Epithelial cell of esophagus (primary cell): ENCODE measurements around the gene PDE4DIP.
"Not testable (repeated sequence)": the region's sequence is repeated elsewhere in the genome, so short reads cannot be mapped to it uniquely, and the experiment has no call there.

Source experiments
- DNase-seq: peaks from one replicate; pipeline ENCODE4 v3.0.0; 2010; ENCODE audit warnings: low read depth
- H3K4me3 ChIP-seq: 2 replicates; pipeline ENCODE4 v1.5.1; 2011; ENCODE audit warnings: mild to moderate bottlenecking, low read length, control low read depth

PDE4DIP gene

GRCh38 chr1:148844220-148844619, at the start of gene PDE4DIP:
Gene PDE4DIP (plus strand): TSS chr1:148844428. CDS start chr1:148844775, 347 bp downstream.
- H3K4me3 ChIP-seq, DNase-seq: not testable (repeated sequence)

GRCh38 chr1:148808268-148808928, 35.8 kb upstream of the PDE4DIP start:
- not testable (repeated sequence) for DNase-seq, H3K4me3 ChIP-seq

GRCh38 chr1:148808929-148809283, 35.3 kb upstream of the PDE4DIP start:
- H3K4me3 ChIP-seq, DNase-seq: not testable (repeated sequence)

GRCh38 chr1:148822180-148822579, 22.0 kb upstream of the PDE4DIP start:
- DNase-seq, H3K4me3 ChIP-seq: not testable (repeated sequence)

GRCh38 chr1:148823822-148824221, 20.4 kb upstream of the PDE4DIP start:
- not testable (repeated sequence) for DNase-seq, H3K4me3 ChIP-seq

GRCh38 chr1:148825029-148825428, 19.2 kb upstream of the PDE4DIP start:
- not testable (repeated sequence) for DNase-seq, H3K4me3 ChIP-seq

- DNase-seq, H3K4me3 ChIP-seq: not testable (repeated sequence)
Observed at GRCh38 chr1:148828531-148828930, 15.7 kb upstream of the PDE4DIP start.

- H3K4me3 ChIP-seq, DNase-seq: not testable (repeated sequence)
Observed at GRCh38 chr1:148828962-148829361, 15.3 kb upstream of the PDE4DIP start.

GRCh38 chr1:148829365-148829764, 14.9 kb upstream of the PDE4DIP start:
- not testable (repeated sequence) for H3K4me3 ChIP-seq, DNase-seq

GRCh38 chr1:148841262-148841661, 3.0 kb upstream of the PDE4DIP start:
- DNase-seq, H3K4me3 ChIP-seq: not testable (repeated sequence)

- H3K4me3 ChIP-seq, DNase-seq: not testable (repeated sequence)
Observed at GRCh38 chr1:148844651-148845050, 423 bp downstream of the PDE4DIP start.

GRCh38 chr1:148845068-148845467, 840 bp downstream of the PDE4DIP start:
- not testable (repeated sequence) for H3K4me3 ChIP-seq, DNase-seq

- not testable (repeated sequence) for H3K4me3 ChIP-seq, DNase-seq
Observed at GRCh38 chr1:148850347-148850746, 6.1 kb downstream of the PDE4DIP start.

- DNase-seq: not testable (repeated sequence)
Observed at GRCh38 chr1:148850840-148851239, 6.6 kb downstream of the PDE4DIP start.

GRCh38 chr1:148851684-148852083, 7.5 kb downstream of the PDE4DIP start:
- not testable (repeated sequence) for DNase-seq, H3K4me3 ChIP-seq

More at GRCh38 chr1:148850840-148851239, 6.6 kb downstream of the PDE4DIP start:
- H3K4me3 ChIP-seq: not testable (repeated sequence)

GRCh38 chr1:148853363-148853762, 9.1 kb downstream of the PDE4DIP start:
- H3K4me3 ChIP-seq, DNase-seq: not testable (repeated sequence)

- not testable (repeated sequence) for DNase-seq
Observed at GRCh38 chr1:148854063-148854462, 9.8 kb downstream of the PDE4DIP start.

GRCh38 chr1:148855367-148855766, 11.1 kb downstream of the PDE4DIP start:
- DNase-seq, H3K4me3 ChIP-seq: not testable (repeated sequence)

More at GRCh38 chr1:148854063-148854462, 9.8 kb downstream of the PDE4DIP start:
- not testable (repeated sequence) for H3K4me3 ChIP-seq

GRCh38 chr1:148860049-148860448, 15.8 kb downstream of the PDE4DIP start:
- not testable (repeated sequence) for H3K4me3 ChIP-seq, DNase-seq

GRCh38 chr1:148860579-148861259, 16.5 kb downstream of the PDE4DIP start:
- not testable (repeated sequence) for DNase-seq, H3K4me3 ChIP-seq

GRCh38 chr1:148862590-148862989, 18.4 kb downstream of the PDE4DIP start:
- DNase-seq, H3K4me3 ChIP-seq: not testable (repeated sequence)
